HepG2 (cell line): ENCODE results near the gene SENP6. TPM values are rescaled to one million over a fixed set of nuclear protein-coding genes. Genes with fewer than 3 reads are reported as not detected.

Source experiments
- ATAC-seq: fragments of 200-7000 bp; cut with Tn5 transposase; 3 replicates; pipeline ENCODE4 v1.9.1; 2020; ENCODE audit warnings: mild to moderate bottlenecking, moderate library complexity
- BruUV-seq: library from RNA; stranded (reverse); fragments of 400-500 nt; replicated peaks from 2 replicates; lab custom pipeline; 2021; lab: Mats Ljungman, UMichigan
- CTCF ChIA-PET: fragments of 300-600 bp; formaldehyde crosslinking; extraction: SDS; loops from one replicate; lab custom pipeline; 2021; ENCODE audit warnings: low total read pairs, inconsistent platforms, low intra/inter-chr PET ratio; lab: Yijun Ruan, JAX
- POLR2A ChIA-PET: fragments of 350-600 bp; sonication (Branson Sonifier 250); formaldehyde crosslinking; loops from one replicate; lab custom pipeline; 2020; ENCODE audit warnings: antibody characterized with exemption, inconsistent platforms; lab: Yijun Ruan, JAX
- DNase-seq: peaks from one replicate; pipeline ENCODE4 v3.0.0-alpha.2; 2015; ENCODE audit warnings: low spot score
- FAIRE-seq: peaks from 3 replicates; lab custom pipeline; 2011; peaks lifted over from hg19 to GRCh38; lab: Jason Lieb, UNC
- H2AFZ ChIP-seq: one replicate; pipeline ENCODE4 v1.6.1; 2011; ENCODE audit warnings: low read length, inconsistent platforms
- H3K27ac ChIP-seq: fragments of 300-600 bp; 3 replicates; pipeline ENCODE4 v1.8.0; 2011; ENCODE audit warnings: mixed run types, mild to moderate bottlenecking, mixed read lengths, low read length, inconsistent platforms; ENCODE audit not compliant: insufficient read depth; ENCODE audit errors: extremely low read length
- H3K27me3 ChIP-seq, 2 experiments: fragments of 200-600 bp in 1 of 2; 2 replicates in 1 of 2; 3 replicates in 1 of 2; pipeline versions ENCODE4 v1.6.0 to v1.8.0; 2011; ENCODE audit warnings: low read length in 2 of 2, mild to moderate bottlenecking in 2 of 2, moderate library complexity in 2 of 2, inconsistent platforms in 1 of 2; ENCODE audit not compliant: insufficient read depth in 2 of 2, control insufficient read depth in 1 of 2
- H3K36me3 ChIP-seq, 2 experiments: fragments of 200-600 bp in 1 of 2; replicated peaks in 1 of 2; 2 replicates in 1 of 2; 3 replicates in 1 of 2; pipeline versions ENCODE4 v1.5.1 to v1.8.0; 2011; ENCODE audit warnings: low read length in 2 of 2, inconsistent platforms in 1 of 2; ENCODE audit not compliant: insufficient read depth in 2 of 2, control insufficient read depth in 1 of 2
- H3K4me1 ChIP-seq: 2 replicates; pipeline ENCODE4 v1.5.1; 2012; ENCODE audit warnings: low read length, inconsistent platforms; ENCODE audit not compliant: insufficient read depth
- H3K4me2 ChIP-seq: 2 replicates; pipeline ENCODE4 v1.6.0; 2011; ENCODE audit warnings: low read depth, low read length, inconsistent platforms
- H3K4me3 ChIP-seq, 3 experiments: fragments of 200-600 bp in 1 of 3; sonication (generic), shearing (Covaris generic) in 1 of 3; replicated peaks in 1 of 3; 2 replicates each; pipeline ENCODE4 v1.5.1; 2011 to 2016; ENCODE audit warnings: low read length in 3 of 3, inconsistent platforms in 2 of 3, low read depth in 2 of 3, mild to moderate bottlenecking in 2 of 3, control low read depth in 1 of 3, mixed read lengths in 1 of 3; ENCODE audit not compliant: insufficient read depth in 1 of 3
- H3K79me2 ChIP-seq: one replicate; pipeline ENCODE4 v1.6.1; 2011; ENCODE audit warnings: low read length, inconsistent platforms; ENCODE audit not compliant: insufficient read depth
- H3K9ac ChIP-seq: 2 replicates; pipeline ENCODE4 v1.6.0; 2011; ENCODE audit warnings: mild to moderate bottlenecking, low read depth, low read length, inconsistent platforms; ENCODE audit not compliant: insufficient read depth
- H3K9me3 ChIP-seq: 2 replicates; pipeline ENCODE4 v1.5.1; 2012; ENCODE audit warnings: mild to moderate bottlenecking, low read length
- H4K20me1 ChIP-seq: 2 replicates; pipeline ENCODE4 v1.6.0; 2011; ENCODE audit warnings: inconsistent platforms, mild to moderate bottlenecking, low read length, moderate library complexity; ENCODE audit not compliant: insufficient read depth
- TARDBP ChIP-seq: sonication (generic); formaldehyde crosslinking; IDR thresholded peaks from 2 replicates; pipeline ENCODE4 v1.8.0; 2022; ENCODE audit warnings: mild to moderate bottlenecking, missing genetic modification reagents
- ZNF644 ChIP-seq: IDR thresholded peaks from 2 replicates; pipeline ENCODE4 v1.6.1; 2016; ENCODE audit warnings: low read depth
- ZNF660 ChIP-seq: sonication (generic); formaldehyde crosslinking; IDR thresholded peaks from 2 replicates; pipeline ENCODE4 v1.5.1; 2020; ENCODE audit warnings: mild to moderate bottlenecking, low read depth, missing genetic modification reagents, borderline replicate concordance
- in situ Hi-C: cut with HindIII; loops from 2 replicates; pipeline ENCODE4 v1.10.0; 2017; ENCODE audit warnings: low pct_unique_long_range_greater_than_20kb; ENCODE audit not compliant: extremely low pct_ligation_motif_present
- intact Hi-C: fragments of 100-400 bp; cut with micrococcal nuclease; formaldehyde crosslinking; loops from one replicate; pipeline ENCODE4 v1.10.0; 2022; ENCODE audit not compliant: unreplicated experiment
- polyA plus RNA-seq, 8 experiments: library from polyadenylated mRNA; depleted of rRNA in 3 of 8; stranded (reverse) in 7 of 8; unstranded in 1 of 8; fragments of >200 nt; fragmentation: Illumina TruSeq in 4 of 8; extraction: Trizol in 4 of 8; gene quantifications; 2 replicates each; pipeline versions ENCODE4 v1.2.1 to v1.2.3, GENCODE V29; 2011 to 2016; ENCODE audit warnings: low read depth in 4 of 8, missing spikeins in 1 of 8, mixed read lengths in 1 of 8; ENCODE audit not compliant: insufficient read depth in 1 of 8
- small RNA-seq, 3 experiments: library from RNA; depleted of rRNA; stranded (forward); fragments of <200 nt; gene quantifications; one replicate each; pipeline ENCODE3, GENCODE V24; 2012; ENCODE audit warnings: low read depth in 2 of 3, low replicate concordance in 1 of 3; ENCODE audit not compliant: insufficient read length in 3 of 3, insufficient read depth in 2 of 3
- total RNA-seq, 5 experiments: library from RNA; depleted of rRNA; stranded (reverse); fragments of >200 nt; fragmentation: Illumina TruSeq; extraction: Trizol; gene quantifications; 2 replicates each; pipeline ENCODE4 v1.2.3, GENCODE V29; 2016; ENCODE audit warnings: low read depth in 1 of 5

Gene SENP6
- total and polyA plus RNA-seq, 2 of the 13 experiments (the other 11 are each of a cell fraction or from before 2014, with no cell fraction given): 21.9 to 50.1 TPM

DNA sequence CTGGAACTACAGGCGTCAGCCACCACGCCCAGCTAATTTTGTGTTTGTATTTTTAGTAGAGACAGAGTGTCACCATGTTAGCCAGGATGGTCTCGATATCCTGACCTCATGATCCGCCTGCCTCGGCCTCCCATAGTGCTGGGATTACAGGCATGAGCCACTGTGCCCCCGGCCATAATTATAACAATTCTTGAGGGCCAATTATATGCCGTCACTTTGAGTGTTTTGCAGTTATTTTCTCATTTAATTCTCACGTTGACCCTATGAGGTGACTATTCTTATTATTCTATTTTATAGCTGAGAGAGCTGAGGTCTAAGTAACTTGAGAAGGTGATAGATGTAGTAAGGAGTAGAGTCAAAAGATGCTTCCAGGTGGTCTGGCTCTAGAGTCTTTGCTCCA, 160.4 kb downstream of the SENP6 start (continued):
- no peak for TF ChIP-seq ZNF660 (CRISPR knock-in tag)

DNA sequence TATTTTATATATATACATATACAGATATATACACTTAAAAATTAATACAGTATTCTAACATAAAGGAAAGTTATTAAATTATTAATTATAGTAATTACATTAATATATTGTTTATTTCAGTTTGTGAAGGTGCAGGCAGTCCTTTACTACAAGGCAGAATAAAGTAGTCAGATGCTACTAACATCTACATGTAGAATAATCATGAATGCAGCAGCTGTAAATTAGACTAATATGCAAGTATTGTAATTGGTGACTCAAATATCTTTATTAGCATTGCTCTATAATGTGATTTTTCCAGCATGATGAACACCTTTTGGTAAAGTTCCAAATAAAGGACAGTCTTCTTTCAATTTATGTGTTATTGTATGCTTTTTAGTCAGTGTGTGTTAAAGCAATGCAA, 164.7 kb downstream of the SENP6 start:
- ChIA-PET CTCF (no interaction called here), POLR2A (no interaction called here)
- TF ChIP-seq ZNF644: no peak
- no peak for TF ChIP-seq TARDBP (CRISPR knock-in tag)
- no peak overlapping the region for H2AFZ ChIP-seq
- no peaks in the 10 kb centered on the region for H4K20me1 ChIP-seq
- no peaks in the 10 kb centered on the region for H3K9me3 ChIP-seq
- no peak overlapping the region for H3K27ac ChIP-seq
- in situ Hi-C loops: no loop called here
- no TSS peak for BruUV-seq
- no peak for ATAC-seq
- peaks cover 5% of the 10 kb centered on the region; the same call in 1 of the 2 replicates for H3K4me1 ChIP-seq
- no peak for FAIRE-seq
- H3K9ac ChIP-seq: no peak overlapping the region
- no peak overlapping the region for H3K4me2 ChIP-seq
- intact Hi-C loops: no loop called here
- no peak for DNase-seq
- no peaks in the 10 kb centered on the region for H3K27me3 ChIP-seq
- no peaks in the 10 kb centered on the region for H3K79me2 ChIP-seq
- H3K36me3 ChIP-seq: no peaks in the 10 kb centered on the region; a peak in 1 of 5 replicates
- H3K4me3 ChIP-seq: no peak overlapping the region

Small RNA genes lying within 50 kb of the gene (small RNA-seq; reads per million reads assigned to genes)
- gene RNU6-1016P (0 reads per million in 3 experiments), gene RNU6-1338P (0 reads per million in 3 experiments), gene RNU6-155P (0 reads per million in 3 experiments)

Other genes with a start within 250 kb of the SENP6 start
- gene FILIP1, start 108.1 kb upstream of the SENP6 start, total RNA-seq (2016; rRNA removed; fragmentation: Illumina TruSeq; extraction: Trizol): not detected in 2 replicates
- gene FILIP1, start 108.1 kb upstream of the SENP6 start, polyA plus RNA-seq (2011; rRNA removed): not detected in 2 replicates
- gene MYO6, start 147.4 kb downstream of the SENP6 start, total RNA-seq (2016; rRNA removed; fragmentation: Illumina TruSeq; extraction: Trizol): 5.4 and 13.1 TPM in 2 replicates
- gene MYO6, start 147.4 kb downstream of the SENP6 start, polyA plus RNA-seq (2011; rRNA removed): 7.5 and 9.5 TPM in 2 replicates